HEK293 (cell line): ENCODE data around the gene ADSS1.

Experiments
- CTCF ChIA-PET: fragments of 350-600 bp; formaldehyde crosslinking; extraction: SDS; loops from one replicate; lab custom pipeline; 2021; ENCODE audit warnings: antibody characterized with exemption; lab: Yijun Ruan, JAX
- POLR2A ChIA-PET: fragments of 300-600 bp; formaldehyde crosslinking; extraction: SDS; loops from one replicate; lab custom pipeline; 2020; ENCODE audit warnings: antibody characterized with exemption, inconsistent platforms; lab: Yijun Ruan, JAX
- H3K27ac ChIP-seq: fragments of 200-500 bp; sonication (Bioruptor generic); 2 replicates; pipeline ENCODE4 v1.5.1; 2014; ENCODE audit warnings: low read depth, low read length, control low read depth, inconsistent platforms; ENCODE audit errors: extremely low read depth
- H3K36me3 ChIP-seq, 2 experiments: fragments of 200-500 bp in 1 of 2; sonication (Bioruptor generic) in 1 of 2; 1 replicate in 1 of 2; 2 replicates in 1 of 2; pipeline ENCODE4 v1.5.1; 2014 to 2017; ENCODE audit warnings: inconsistent platforms in 2 of 2, low read length in 2 of 2; ENCODE audit not compliant: control insufficient read depth in 2 of 2, insufficient read depth in 1 of 2
- H3K4me1 ChIP-seq: fragments of 200-500 bp; sonication (Bioruptor generic); 2 replicates; pipeline ENCODE4 v1.5.1; 2014; ENCODE audit warnings: mild to moderate bottlenecking, low read length, inconsistent platforms; ENCODE audit not compliant: control insufficient read depth, insufficient read depth
- H3K4me3 ChIP-seq: 2 replicates; pipeline ENCODE4 v1.5.1; 2011; ENCODE audit warnings: low read depth, mild to moderate bottlenecking, control low read depth, low read length, moderate library complexity
- H3K9me3 ChIP-seq: fragments of 200-500 bp; sonication (Bioruptor generic); 2 replicates; pipeline ENCODE4 v1.5.1; 2014; ENCODE audit warnings: low read depth, low read length, inconsistent platforms; ENCODE audit not compliant: control insufficient read depth, insufficient read depth
- BCL11A ChIP-seq: fragments of 450-650 bp; formaldehyde crosslinking; IDR thresholded peaks from 2 replicates; pipeline ENCODE4 v1.5.1; 2016; ENCODE audit warnings: low read depth, missing biosample characterization, missing genetic modification characterization
- INSM2 ChIP-seq: fragments of 450-650 bp; formaldehyde crosslinking; IDR thresholded peaks from 2 replicates; pipeline ENCODE4 v1.5.1; 2016; ENCODE audit warnings: missing biosample characterization, missing genetic modification characterization
- KLF16 ChIP-seq: fragments of 450-650 bp; formaldehyde crosslinking; IDR thresholded peaks from 2 replicates; pipeline ENCODE4 v1.5.1; 2017; ENCODE audit warnings: missing biosample characterization, missing genetic modification characterization
- KLF7 ChIP-seq: fragments of 450-650 bp; formaldehyde crosslinking; IDR thresholded peaks from 2 replicates; pipeline ENCODE4 v1.5.1; 2016; ENCODE audit warnings: missing biosample characterization, missing genetic modification characterization, borderline replicate concordance
- KLF8 ChIP-seq: fragments of 450-650 bp; formaldehyde crosslinking; IDR thresholded peaks from 2 replicates; pipeline ENCODE4 v1.5.1; 2016; ENCODE audit warnings: missing biosample characterization, missing genetic modification characterization
- PRDM2 ChIP-seq: fragments of 450-650 bp; formaldehyde crosslinking; IDR thresholded peaks from 2 replicates; pipeline ENCODE4 v1.5.1; 2016; ENCODE audit warnings: missing biosample characterization, missing genetic modification characterization, borderline replicate concordance
- ZFHX2 ChIP-seq: fragments of 450-650 bp; formaldehyde crosslinking; conservative IDR thresholded peaks from 2 replicates; pipeline ENCODE4 v1.5.1; 2016; ENCODE audit warnings: missing biosample characterization, missing genetic modification characterization
- ZNF10 ChIP-seq: fragments of 450-650 bp; formaldehyde crosslinking; IDR thresholded peaks from 2 replicates; pipeline ENCODE4 v1.5.1; 2017; ENCODE audit warnings: missing biosample characterization, missing genetic modification characterization
- ZNF202 ChIP-seq: fragments of 450-650 bp; formaldehyde crosslinking; IDR thresholded peaks from 2 replicates; pipeline ENCODE4 v1.5.1; 2016; ENCODE audit warnings: missing biosample characterization, missing genetic modification characterization, borderline replicate concordance
- ZNF324 ChIP-seq: fragments of 450-650 bp; formaldehyde crosslinking; IDR thresholded peaks from 2 replicates; pipeline ENCODE4 v1.5.1; 2016; ENCODE audit warnings: missing biosample characterization, missing genetic modification characterization
- ZNF530 ChIP-seq: fragments of 450-650 bp; formaldehyde crosslinking; IDR thresholded peaks from 2 replicates; pipeline ENCODE4 v1.5.1; 2016; ENCODE audit warnings: low read depth, missing biosample characterization, missing genetic modification characterization
- ZNF561 ChIP-seq: fragments of 450-650 bp; IDR thresholded peaks from 2 replicates; pipeline ENCODE4 v1.5.1; 2018; ENCODE audit warnings: missing biosample characterization, missing genetic modification characterization, borderline replicate concordance
- ZNF837 ChIP-seq: fragments of 450-650 bp; formaldehyde crosslinking; IDR thresholded peaks from 2 replicates; pipeline ENCODE4 v1.5.1; 2016; ENCODE audit warnings: missing biosample characterization, missing genetic modification characterization

Gene ADSS1

GRCh38 chr14:104683653-104684448, 40.2 kb upstream of the ADSS1 start:
- ChIA-PET CTCF (no interaction called here), POLR2A (no interaction called here)
- Histone ChIP-seq H3K36me3 (no peaks in the 10 kb centered on the region), H3K4me1 (peaks cover 5% of the 10 kb centered on the region; the same call in 1 of the 2 replicates), H3K27ac (no peak overlapping the region), H3K9me3 (no peaks in the 10 kb centered on the region), H3K4me3 (no peak overlapping the region)
- TF ChIP-seq ZNF530 (no peak), ZNF10 (tag by site-specific recombination) (no peak), KLF16 (tag by site-specific recombination) (no peak), ZFHX2 (tag by site-specific recombination) (0 out of 2 replicates have a peak, but pooled peaks have one; percentile 0)

- Histone ChIP-seq H3K9me3 (no peaks in the 10 kb centered on the region), H3K36me3 (no peaks in the 10 kb centered on the region), H3K4me3 (no peak overlapping the region), H3K4me1 (peaks cover 5% of the 10 kb centered on the region; the same call in 1 of the 2 replicates)
- POLR2A ChIA-PET: no interaction called here
- CTCF ChIA-PET: no interaction called here
- no peak for TF ChIP-seq ZNF837 (tag by site-specific recombination)
- no peak for TF ChIP-seq INSM2
- TF ChIP-seq ZNF561 (tag by site-specific recombination): no peak
- no peak for TF ChIP-seq KLF8 (tag by site-specific recombination)
- no peak for TF ChIP-seq ZNF324
- no peak for TF ChIP-seq BCL11A (tag by site-specific recombination)
- TF ChIP-seq ZNF202 (tag by site-specific recombination): no peak
- no peak for TF ChIP-seq KLF16 (tag by site-specific recombination)
- no peak for TF ChIP-seq KLF7 (tag by site-specific recombination)
- no peak for TF ChIP-seq PRDM2 (tag by site-specific recombination)
- TF ChIP-seq, all 188 proteins: peak for 0
- H3K27ac ChIP-seq: no peak overlapping the region
Observed at GRCh38 chr14:104684449-104684821, 39.6 kb upstream of the ADSS1 start.
